K562 (cell line): ENCODE measurements around the gene DET1. TPM values are rescaled to one million over a fixed set of nuclear protein-coding genes. Genes with fewer than 3 reads are reported as not detected.

Experiments
- CBFA2T3 ChIP-seq: fragments of 450-650 bp; IDR thresholded peaks from 2 replicates; pipeline ENCODE4 v1.6.1; 2017
- ERF ChIP-seq: fragments of 450-650 bp; formaldehyde crosslinking; IDR thresholded peaks from 2 replicates; pipeline ENCODE4 v1.4.0; 2020; ENCODE audit warnings: mild to moderate bottlenecking, mixed read lengths
- HNRNPK ChIP-seq: fragments of 200-400 bp; formaldehyde crosslinking; IDR thresholded peaks from one replicate; pipeline ENCODE4 v1.6.1; 2018; ENCODE audit warnings: mild to moderate bottlenecking, low read depth, low read length; ENCODE audit not compliant: poor library complexity, severe bottlenecking
- ILF3 ChIP-seq: fragments of 450-650 bp; IDR thresholded peaks from 2 replicates; pipeline ENCODE4 v1.6.1; 2018; ENCODE audit warnings: antibody characterized with exemption, mild to moderate bottlenecking, moderate library complexity, borderline replicate concordance
- SETDB1 ChIP-seq: IDR thresholded peaks from one replicate; pipeline ENCODE4 v1.6.1; 2012; ENCODE audit warnings: low read length, control low read depth, inconsistent platforms
- ZBTB1 ChIP-seq: sonication (generic); formaldehyde crosslinking; IDR thresholded peaks from 2 replicates; pipeline ENCODE4 v1.8.1; 2023; ENCODE audit warnings: missing genetic modification reagents, low read depth, mild to moderate bottlenecking, borderline replicate concordance
- ZKSCAN1 ChIP-seq: fragments of 150-350 bp; IDR thresholded peaks from 2 replicates; pipeline ENCODE4 v1.6.1; 2016; ENCODE audit warnings: low read depth, low read length
- polyA plus RNA-seq, 8 experiments: library from polyadenylated mRNA; depleted of rRNA in 4 of 8; stranded (reverse) in 5 of 8; unstranded in 3 of 8; fragments of >200 nt; fragmentation: Nextera tagmentation in 2 of 8; fragmentation: Illumina TruSeq in 1 of 8; extraction: Ambion mirVana in 2 of 8; extraction: Trizol in 1 of 8; gene quantifications; 2 replicates each; pipeline versions ENCODE4 v1.2.1 to v1.2.3, GENCODE V29; 2011 to 2014; ENCODE audit warnings: inconsistent platforms in 1 of 8, missing spikeins in 1 of 8
- total RNA-seq, 7 experiments: library from RNA; depleted of rRNA in 6 of 7; stranded (reverse); fragments of >200 nt in 6 of 7; fragmentation: Illumina TruSeq in 2 of 7; extraction: Trizol in 2 of 7; gene quantifications; 2 replicates each; pipeline versions ENCODE4 v1.2.1 to v1.2.3, GENCODE V29; 2011 to 2021; ENCODE audit warnings: low replicate concordance in 1 of 7
- TF ChIP-seq, protein P1 (sequence below): sonication (generic); formaldehyde crosslinking; IDR thresholded peaks from 2 replicates; pipeline ENCODE4 v1.8.1; 2022; ENCODE audit warnings: missing genetic modification reagents
- TF ChIP-seq, protein P2 (sequence below): sonication (generic); formaldehyde crosslinking; IDR thresholded peaks from 2 replicates; pipeline ENCODE4 v1.8.1; 2023; ENCODE audit warnings: missing genetic modification reagents, mild to moderate bottlenecking, borderline replicate concordance
- TF ChIP-seq, protein P3 (sequence below): fragments of 250-450 bp; sonication (Bioruptor Pico); IDR thresholded peaks from 2 replicates; pipeline ENCODE4 v1.4.0; 2020; ENCODE audit warnings: mild to moderate bottlenecking, moderate library complexity
- TF ChIP-seq, protein P4 (sequence below): IDR thresholded peaks from 3 replicates; pipeline ENCODE4 v1.6.1; 2011; ENCODE audit warnings: borderline replicate concordance, mild to moderate bottlenecking; ENCODE audit not compliant: insufficient read length, insufficient read depth
- TF ChIP-seq, protein P5 (sequence below): fragments of 450-650 bp; formaldehyde crosslinking; IDR thresholded peaks from 2 replicates; pipeline ENCODE4 v1.4.0; 2022; ENCODE audit warnings: missing genetic modification characterization
- TF ChIP-seq, protein P6 (sequence below): IDR thresholded peaks from 2 replicates; pipeline ENCODE4 v1.6.1; 2011; ENCODE audit warnings: borderline replicate concordance, low read depth, mild to moderate bottlenecking, moderate library complexity, low read length; ENCODE audit not compliant: insufficient read depth, poor library complexity, severe bottlenecking

DET1 gene
- total and polyA plus RNA-seq, 9 of the 15 experiments (the other 6 are each of a cell fraction or from before 2014, with no cell fraction given): 4.2 to 8.1 (median 6.0) TPM

DNA sequence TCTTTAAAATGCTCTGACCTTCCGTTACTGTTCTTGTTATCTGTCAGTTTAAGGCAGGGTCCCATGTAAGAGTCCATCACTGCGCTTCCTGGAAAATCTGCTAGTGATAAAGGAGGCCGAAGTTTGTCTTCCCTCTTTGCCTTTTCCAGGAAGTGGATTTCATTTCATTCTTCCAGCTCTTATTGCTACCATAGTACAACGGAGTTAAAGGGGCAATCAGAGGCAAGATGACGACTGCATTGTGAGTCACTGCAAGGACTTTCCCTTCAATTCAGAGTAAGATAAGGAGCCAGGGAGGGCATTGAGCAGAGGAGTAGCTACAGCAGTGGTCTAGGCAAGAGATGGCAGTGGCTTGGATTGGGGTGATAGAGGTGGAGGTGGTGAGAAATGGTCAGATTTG, 17.2 kb upstream of the DET1 start (continued):
- TF ChIP-seq, protein P1, sequence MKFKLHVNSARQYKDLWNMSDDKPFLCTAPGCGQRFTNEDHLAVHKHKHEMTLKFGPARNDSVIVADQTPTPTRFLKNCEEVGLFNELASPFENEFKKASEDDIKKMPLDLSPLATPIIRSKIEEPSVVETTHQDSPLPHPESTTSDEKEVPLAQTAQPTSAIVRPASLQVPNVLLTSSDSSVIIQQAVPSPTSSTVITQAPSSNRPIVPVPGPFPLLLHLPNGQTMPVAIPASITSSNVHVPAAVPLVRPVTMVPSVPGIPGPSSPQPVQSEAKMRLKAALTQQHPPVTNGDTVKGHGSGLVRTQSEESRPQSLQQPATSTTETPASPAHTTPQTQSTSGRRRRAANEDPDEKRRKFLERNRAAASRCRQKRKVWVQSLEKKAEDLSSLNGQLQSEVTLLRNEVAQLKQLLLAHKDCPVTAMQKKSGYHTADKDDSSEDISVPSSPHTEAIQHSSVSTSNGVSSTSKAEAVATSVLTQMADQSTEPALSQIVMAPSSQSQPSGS (CRISPR knock-in tag): no peak
- TF ChIP-seq, protein P2, sequence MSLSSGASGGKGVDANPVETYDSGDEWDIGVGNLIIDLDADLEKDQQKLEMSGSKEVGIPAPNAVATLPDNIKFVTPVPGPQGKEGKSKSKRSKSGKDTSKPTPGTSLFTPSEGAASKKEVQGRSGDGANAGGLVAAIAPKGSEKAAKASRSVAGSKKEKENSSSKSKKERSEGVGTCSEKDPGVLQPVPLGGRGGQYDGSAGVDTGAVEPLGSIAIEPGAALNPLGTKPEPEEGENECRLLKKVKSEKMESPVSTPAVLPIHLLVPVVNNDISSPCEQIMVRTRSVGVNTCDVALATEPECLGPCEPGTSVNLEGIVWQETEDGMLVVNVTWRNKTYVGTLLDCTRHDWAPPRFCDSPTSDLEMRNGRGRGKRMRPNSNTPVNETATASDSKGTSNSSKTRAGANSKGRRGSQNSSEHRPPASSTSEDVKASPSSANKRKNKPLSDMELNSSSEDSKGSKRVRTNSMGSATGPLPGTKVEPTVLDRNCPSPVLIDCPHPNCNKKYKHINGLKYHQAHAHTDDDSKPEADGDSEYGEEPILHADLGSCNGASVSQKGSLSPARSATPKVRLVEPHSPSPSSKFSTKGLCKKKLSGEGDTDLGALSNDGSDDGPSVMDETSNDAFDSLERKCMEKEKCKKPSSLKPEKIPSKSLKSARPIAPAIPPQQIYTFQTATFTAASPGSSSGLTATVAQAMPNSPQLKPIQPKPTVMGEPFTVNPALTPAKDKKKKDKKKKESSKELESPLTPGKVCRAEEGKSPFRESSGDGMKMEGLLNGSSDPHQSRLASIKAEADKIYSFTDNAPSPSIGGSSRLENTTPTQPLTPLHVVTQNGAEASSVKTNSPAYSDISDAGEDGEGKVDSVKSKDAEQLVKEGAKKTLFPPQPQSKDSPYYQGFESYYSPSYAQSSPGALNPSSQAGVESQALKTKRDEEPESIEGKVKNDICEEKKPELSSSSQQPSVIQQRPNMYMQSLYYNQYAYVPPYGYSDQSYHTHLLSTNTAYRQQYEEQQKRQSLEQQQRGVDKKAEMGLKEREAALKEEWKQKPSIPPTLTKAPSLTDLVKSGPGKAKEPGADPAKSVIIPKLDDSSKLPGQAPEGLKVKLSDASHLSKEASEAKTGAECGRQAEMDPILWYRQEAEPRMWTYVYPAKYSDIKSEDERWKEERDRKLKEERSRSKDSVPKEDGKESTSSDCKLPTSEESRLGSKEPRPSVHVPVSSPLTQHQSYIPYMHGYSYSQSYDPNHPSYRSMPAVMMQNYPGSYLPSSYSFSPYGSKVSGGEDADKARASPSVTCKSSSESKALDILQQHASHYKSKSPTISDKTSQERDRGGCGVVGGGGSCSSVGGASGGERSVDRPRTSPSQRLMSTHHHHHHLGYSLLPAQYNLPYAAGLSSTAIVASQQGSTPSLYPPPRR (CRISPR knock-in tag): no peak
- TF ChIP-seq, protein P3, sequence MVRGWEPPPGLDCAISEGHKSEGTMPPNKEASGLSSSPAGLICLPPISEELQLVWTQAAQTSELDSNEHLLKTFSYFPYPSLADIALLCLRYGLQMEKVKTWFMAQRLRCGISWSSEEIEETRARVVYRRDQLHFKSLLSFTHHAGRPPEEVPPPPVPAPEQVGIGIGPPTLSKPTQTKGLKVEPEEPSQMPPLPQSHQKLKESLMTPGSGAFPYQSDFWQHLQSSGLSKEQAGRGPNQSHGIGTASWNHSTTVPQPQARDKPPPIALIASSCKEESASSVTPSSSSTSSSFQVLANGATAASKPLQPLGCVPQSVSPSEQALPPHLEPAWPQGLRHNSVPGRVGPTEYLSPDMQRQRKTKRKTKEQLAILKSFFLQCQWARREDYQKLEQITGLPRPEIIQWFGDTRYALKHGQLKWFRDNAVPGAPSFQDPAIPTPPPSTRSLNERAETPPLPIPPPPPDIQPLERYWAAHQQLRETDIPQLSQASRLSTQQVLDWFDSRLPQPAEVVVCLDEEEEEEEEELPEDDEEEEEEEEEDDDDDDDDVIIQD: no peak
- TF ChIP-seq, protein P4, sequence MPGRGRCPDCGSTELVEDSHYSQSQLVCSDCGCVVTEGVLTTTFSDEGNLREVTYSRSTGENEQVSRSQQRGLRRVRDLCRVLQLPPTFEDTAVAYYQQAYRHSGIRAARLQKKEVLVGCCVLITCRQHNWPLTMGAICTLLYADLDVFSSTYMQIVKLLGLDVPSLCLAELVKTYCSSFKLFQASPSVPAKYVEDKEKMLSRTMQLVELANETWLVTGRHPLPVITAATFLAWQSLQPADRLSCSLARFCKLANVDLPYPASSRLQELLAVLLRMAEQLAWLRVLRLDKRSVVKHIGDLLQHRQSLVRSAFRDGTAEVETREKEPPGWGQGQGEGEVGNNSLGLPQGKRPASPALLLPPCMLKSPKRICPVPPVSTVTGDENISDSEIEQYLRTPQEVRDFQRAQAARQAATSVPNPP: no peak
- TF ChIP-seq ILF3: no peak
- TF ChIP-seq, protein P5, sequence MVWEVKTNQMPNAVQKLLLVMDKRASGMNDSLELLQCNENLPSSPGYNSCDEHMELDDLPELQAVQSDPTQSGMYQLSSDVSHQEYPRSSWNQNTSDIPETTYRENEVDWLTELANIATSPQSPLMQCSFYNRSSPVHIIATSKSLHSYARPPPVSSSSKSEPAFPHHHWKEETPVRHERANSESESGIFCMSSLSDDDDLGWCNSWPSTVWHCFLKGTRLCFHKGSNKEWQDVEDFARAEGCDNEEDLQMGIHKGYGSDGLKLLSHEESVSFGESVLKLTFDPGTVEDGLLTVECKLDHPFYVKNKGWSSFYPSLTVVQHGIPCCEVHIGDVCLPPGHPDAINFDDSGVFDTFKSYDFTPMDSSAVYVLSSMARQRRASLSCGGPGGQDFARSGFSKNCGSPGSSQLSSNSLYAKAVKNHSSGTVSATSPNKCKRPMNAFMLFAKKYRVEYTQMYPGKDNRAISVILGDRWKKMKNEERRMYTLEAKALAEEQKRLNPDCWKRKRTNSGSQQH (CRISPR knock-in tag): no peak
- TF ChIP-seq, protein P6, sequence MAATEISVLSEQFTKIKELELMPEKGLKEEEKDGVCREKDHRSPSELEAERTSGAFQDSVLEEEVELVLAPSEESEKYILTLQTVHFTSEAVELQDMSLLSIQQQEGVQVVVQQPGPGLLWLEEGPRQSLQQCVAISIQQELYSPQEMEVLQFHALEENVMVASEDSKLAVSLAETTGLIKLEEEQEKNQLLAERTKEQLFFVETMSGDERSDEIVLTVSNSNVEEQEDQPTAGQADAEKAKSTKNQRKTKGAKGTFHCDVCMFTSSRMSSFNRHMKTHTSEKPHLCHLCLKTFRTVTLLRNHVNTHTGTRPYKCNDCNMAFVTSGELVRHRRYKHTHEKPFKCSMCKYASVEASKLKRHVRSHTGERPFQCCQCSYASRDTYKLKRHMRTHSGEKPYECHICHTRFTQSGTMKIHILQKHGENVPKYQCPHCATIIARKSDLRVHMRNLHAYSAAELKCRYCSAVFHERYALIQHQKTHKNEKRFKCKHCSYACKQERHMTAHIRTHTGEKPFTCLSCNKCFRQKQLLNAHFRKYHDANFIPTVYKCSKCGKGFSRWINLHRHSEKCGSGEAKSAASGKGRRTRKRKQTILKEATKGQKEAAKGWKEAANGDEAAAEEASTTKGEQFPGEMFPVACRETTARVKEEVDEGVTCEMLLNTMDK: no peak
- no peak for TF ChIP-seq SETDB1
- TF ChIP-seq ERF (CRISPR knock-in tag): no peak
- TF ChIP-seq ZBTB1: no peak
- peak; percentile 77 for TF ChIP-seq CBFA2T3
- no peak for TF ChIP-seq ZKSCAN1
- no peak for TF ChIP-seq HNRNPK
